ENCODE data around the gene DACT3. TPM values are rescaled to one million over a fixed set of nuclear protein-coding genes. Genes with fewer than 3 reads are reported as not detected.

DACT3 gene
- total and polyA plus RNA-seq, 2 of the 13 experiments (the other 11 are each of a cell fraction or from before 2014, with no cell fraction given) = 0.04 TPM; not detected in 1

DNA sequence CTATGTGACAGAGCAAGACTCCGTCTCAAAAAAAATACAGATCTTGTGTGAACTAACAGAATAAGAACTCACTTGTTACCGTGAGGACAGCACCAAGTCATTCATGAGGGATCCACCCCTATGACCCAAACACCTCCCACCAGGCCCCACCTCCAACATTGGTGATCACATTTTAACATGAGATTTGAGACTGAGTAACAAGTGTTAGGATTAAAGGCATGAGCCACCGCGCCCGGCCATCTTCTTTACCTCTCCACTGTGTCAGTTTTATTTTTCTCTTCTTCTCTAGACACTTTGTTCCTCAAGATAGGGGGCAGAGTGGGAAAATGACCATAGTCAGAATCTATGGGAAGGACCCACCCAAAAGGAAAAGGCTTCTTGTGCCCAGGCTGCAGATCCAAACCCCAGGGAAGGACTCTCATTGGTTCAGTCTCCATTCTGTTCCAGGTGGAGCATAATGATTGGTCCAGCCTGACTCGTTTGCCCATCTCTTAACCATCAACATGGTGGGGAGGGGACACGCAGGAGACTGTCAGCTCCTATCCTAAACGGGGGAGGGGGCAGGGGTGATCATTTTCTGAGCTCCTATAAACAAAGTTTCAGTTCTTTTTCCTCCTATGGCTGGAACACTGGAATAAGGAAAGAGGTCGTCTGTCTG, 61.1 kb downstream of the DACT3 start (continued):
- TF ChIP-seq, protein P1, sequence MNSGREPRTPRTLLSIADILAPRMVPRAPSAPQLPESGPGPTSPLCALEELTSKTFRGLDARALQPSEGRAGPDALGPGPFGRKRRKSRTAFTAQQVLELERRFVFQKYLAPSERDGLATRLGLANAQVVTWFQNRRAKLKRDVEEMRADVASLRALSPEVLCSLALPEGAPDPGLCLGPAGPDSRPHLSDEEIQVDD (CRISPR knock-in tag; IDR thresholded peaks at IDR 0.05; ENCODE audit: borderline replicate concordance) = no peak
- TF ChIP-seq FOXP1 (IDR thresholded peaks at IDR 0.05) = no peak
- TF ChIP-seq FOXP1 (CRISPR knock-in tag; IDR thresholded peaks at IDR 0.05) = no peak
- no peak for TF ChIP-seq AGO1 (IDR thresholded peaks at IDR 0.05; ENCODE audit: low read depth, low read length, poor library complexity, severe bottlenecking)
- no peak for TF ChIP-seq ZFP36 (IDR thresholded peaks at IDR 0.05; ENCODE audit: borderline replicate concordance, low read depth, low read length, partially characterized antibody)
- TF ChIP-seq ZNF180 (CRISPR knock-in tag; IDR thresholded peaks at IDR 0.05; ENCODE audit: borderline replicate concordance, low read depth) = no peak
- no peak for TF ChIP-seq WIZ (CRISPR knock-in tag; IDR thresholded peaks at IDR 0.05)
- no peak for TF ChIP-seq MTF2 (CRISPR knock-in tag; IDR thresholded peaks at IDR 0.05; ENCODE audit: borderline replicate concordance)
- TF ChIP-seq, protein P2, sequence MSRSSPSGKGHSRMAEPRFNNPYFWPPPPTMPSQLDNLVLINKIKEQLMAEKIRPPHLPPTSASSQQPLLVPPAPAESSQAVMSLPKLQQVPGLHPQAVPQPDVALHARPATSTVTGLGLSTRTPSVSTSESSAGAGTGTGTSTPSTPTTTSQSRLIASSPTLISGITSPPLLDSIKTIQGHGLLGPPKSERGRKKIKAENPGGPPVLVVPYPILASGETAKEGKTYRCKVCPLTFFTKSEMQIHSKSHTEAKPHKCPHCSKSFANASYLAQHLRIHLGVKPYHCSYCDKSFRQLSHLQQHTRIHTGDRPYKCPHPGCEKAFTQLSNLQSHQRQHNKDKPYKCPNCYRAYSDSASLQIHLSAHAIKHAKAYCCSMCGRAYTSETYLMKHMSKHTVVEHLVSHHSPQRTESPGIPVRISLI (CRISPR knock-in tag; IDR thresholded peaks at IDR 0.05; ENCODE audit: borderline replicate concordance) = no peak

DNA sequence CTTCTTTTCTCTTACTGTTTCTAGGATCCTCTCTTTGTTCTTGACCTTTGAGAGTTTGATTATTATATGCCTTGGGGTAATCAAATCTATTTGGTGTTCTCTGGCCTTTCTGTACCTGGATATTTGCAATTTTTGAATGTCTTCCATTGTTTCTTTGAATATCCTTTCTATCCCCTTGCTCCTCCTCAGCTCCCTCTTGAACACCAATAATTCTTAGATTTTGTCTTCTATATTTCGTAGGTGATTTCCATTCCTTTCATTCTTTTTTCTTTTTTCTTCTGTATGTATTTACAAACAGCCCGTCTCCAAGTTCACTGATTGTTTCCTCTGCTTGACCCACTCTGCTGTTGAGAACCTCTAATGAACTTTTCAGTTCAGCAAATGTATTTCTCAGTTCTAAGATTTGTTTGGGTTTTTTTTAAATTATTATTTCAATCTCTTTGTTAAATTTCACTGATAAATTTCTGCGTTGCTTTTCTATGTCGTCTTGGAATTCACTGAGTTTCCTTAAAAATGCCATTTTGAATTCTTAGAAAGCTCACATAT, 62.5 kb downstream of the DACT3 start:
- intact Hi-C loops (cut with micrococcal nuclease; ENCODE audit: unreplicated experiment) (no loop called here), in situ Hi-C loops (cut with HindIII; ENCODE audit: extremely low pct_ligation_motif_present, low pct_unique_long_range_greater_than_20kb) (no loop called here)
- Histone ChIP-seq H3K36me3 (replicated peaks in 1 of 2; ENCODE audit: control insufficient read depth in 1 of 2, insufficient read depth in 2 of 2, low read length in 2 of 2) (no peaks in the 10 kb centered on the region), H3K27ac (ENCODE audit: extremely low read length, insufficient read depth, low read length) (no peak overlapping the region), H3K9me3 (ENCODE audit: low read length) (peaks cover 12% of the 10 kb centered on the region; the same call in 1 of the 2 replicates), H2AFZ (ENCODE audit: low read length) (no peak overlapping the region), H3K4me1 (ENCODE audit: insufficient read depth, low read length) (peaks cover 22% of the 10 kb centered on the region), H3K9ac (ENCODE audit: insufficient read depth, low read depth, low read length) (no peak overlapping the region), H3K4me3 (replicated peaks in 1 of 3; ENCODE audit: insufficient read depth in 1 of 3, low read depth in 2 of 3, low read length in 3 of 3) (no peak overlapping the region), H3K27me3 (ENCODE audit: control insufficient read depth in 1 of 2, insufficient read depth in 2 of 2, low read length in 2 of 2) (no peaks in the 10 kb centered on the region; a peak in 1 of 5 replicates), H3K79me2 (ENCODE audit: insufficient read depth, low read length) (peaks cover 22% of the 10 kb centered on the region), H3K4me2 (ENCODE audit: low read depth, low read length) (no peak overlapping the region), H4K20me1 (ENCODE audit: insufficient read depth, low read length) (0 out of 2 replicates have a peak, but pooled peaks cover 1% of the 10 kb centered on the region)
- DNase-seq (ENCODE audit: low spot score) (no peak), ATAC-seq (no peak), FAIRE-seq (no peak)
- WGBS (ENCODE audit: low lambda C conversion rate) = 70% methylated on average over 4 of the region's 4 CpGs
- no TSS peak for BruUV-seq (replicated peaks)
- ChIA-PET CTCF (ENCODE audit: low intra/inter-chr PET ratio, low total read pairs) (no interaction called here), POLR2A (no interaction called here)
- TF ChIP-seq RARA (CRISPR knock-in tag; IDR thresholded peaks at IDR 0.05) = no peak
- TF ChIP-seq ZNF879 (CRISPR knock-in tag; IDR thresholded peaks at IDR 0.05) = no peak
- TF ChIP-seq ZNF160 (CRISPR knock-in tag; IDR thresholded peaks at IDR 0.05) = peak; percentile 100
- TF ChIP-seq ZKSCAN1 (IDR thresholded peaks at IDR 0.05; ENCODE audit: low read length) = no peak
- TF ChIP-seq HNRNPUL1 (IDR thresholded peaks at IDR 0.05; ENCODE audit: low read depth, low read length) = no peak
- no peak for TF ChIP-seq SKI (IDR thresholded peaks at IDR 0.05; ENCODE audit: partially characterized antibody)

Measured in HepG2 (cell line).